GM12874 (cell line): Measurements from ENCODE around the gene MYL7.

Source experiments
- CTCF ChIP-seq: IDR thresholded peaks from 2 replicates; pipeline ENCODE4 v1.5.1; 2011; ENCODE audit warnings: low read depth, mild to moderate bottlenecking, control low read depth, low read length, moderate library complexity; ENCODE audit not compliant: insufficient read depth

MYL7 gene

GRCh38 chr7:44141221-44141850 lies at the start of gene MYL7:
Gene MYL7 (minus strand): TSS chr7:44141332. CDS start chr7:44141305, 27 bp downstream.
- TF ChIP-seq CTCF = no peak

- TF ChIP-seq CTCF = no peak
Observed at GRCh38 chr7:44189993-44190872, 49.1 kb upstream of the MYL7 start.

GRCh38 chr7:44189286-44189992 lies 48.3 kb upstream of the MYL7 start, which contains the start of gene GCK:
Gene GCK (minus strand): TSS chr7:44189439. CDS start chr7:44188953, 486 bp downstream.
- no peak for TF ChIP-seq CTCF

- no peak for TF ChIP-seq CTCF
Observed at GRCh38 chr7:44188480-44189225, 47.5 kb upstream of the MYL7 start.

GRCh38 chr7:44187636-44188416 lies 46.7 kb upstream of the MYL7 start:
- no peak for TF ChIP-seq CTCF

GRCh38 chr7:44186736-44187135 lies 45.6 kb upstream of the MYL7 start:
- TF ChIP-seq CTCF = no peak
